ENCODE data around the gene HEXIM2.
A peak's percentile ranks its signal among the peaks of the same experiment; 100 is the strongest.

HEXIM2 gene, protein sequence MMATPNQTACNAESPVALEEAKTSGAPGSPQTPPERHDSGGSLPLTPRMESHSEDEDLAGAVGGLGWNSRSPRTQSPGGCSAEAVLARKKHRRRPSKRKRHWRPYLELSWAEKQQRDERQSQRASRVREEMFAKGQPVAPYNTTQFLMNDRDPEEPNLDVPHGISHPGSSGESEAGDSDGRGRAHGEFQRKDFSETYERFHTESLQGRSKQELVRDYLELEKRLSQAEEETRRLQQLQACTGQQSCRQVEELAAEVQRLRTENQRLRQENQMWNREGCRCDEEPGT

DNA sequence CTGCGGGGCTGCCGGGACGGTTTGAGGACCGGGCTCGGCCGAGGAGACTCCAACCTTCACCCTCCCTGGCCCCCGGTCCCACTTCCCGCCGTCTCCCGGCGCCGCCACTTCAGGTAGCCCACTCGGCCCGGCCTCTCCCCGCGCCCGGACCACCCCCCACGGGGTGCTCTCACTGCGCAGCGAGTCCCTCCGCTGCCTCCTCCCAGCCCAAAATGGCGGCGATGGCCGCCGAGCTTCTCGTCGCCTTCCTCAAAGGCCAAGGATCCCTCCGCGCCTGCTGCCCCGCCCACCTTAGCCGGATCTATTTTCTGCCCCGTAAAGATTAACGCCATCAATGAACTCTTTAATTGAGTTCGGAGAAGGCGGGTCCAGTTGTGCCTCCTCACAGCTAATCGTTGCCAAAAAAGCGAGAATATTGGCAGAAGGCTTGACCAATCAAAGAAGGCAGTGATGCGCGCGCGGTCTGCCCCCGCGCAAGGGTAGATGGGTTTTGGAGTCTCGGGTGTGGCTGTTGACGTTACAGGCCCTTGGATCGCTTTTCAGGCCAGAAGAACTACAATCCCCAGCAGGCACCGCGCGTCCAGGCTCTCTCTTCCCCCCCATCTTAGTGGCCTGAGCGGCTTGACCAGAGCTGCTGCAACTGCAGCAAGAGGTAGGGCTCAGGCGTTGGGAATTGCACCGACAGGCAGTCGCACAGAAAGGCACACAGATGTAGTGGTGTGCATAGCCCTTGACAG, at the start of gene HEXIM2:
HEXIM2 (plus strand) TSS at position 588 of the 737 bp plus-strand sequence. CDS start 919 bp downstream, outside the sequence.
- Histone ChIP-seq H3K4me3 (ENCODE audit: low read length) (peak within 1 kb of the TSS; percentile 93), H3K27me3 (ENCODE audit: control insufficient read depth, insufficient read depth, low read length) (no peaks in the 10 kb centered on the region), H3K9ac (ENCODE audit: low read length) (peak within 1 kb of the TSS; percentile 99), H3K4me1 (ENCODE audit: control insufficient read depth, insufficient read depth, low read length) (peaks cover 19% of the 10 kb centered on the region), H3K27ac (ENCODE audit: low read depth, low read length) (peak within 1 kb of the TSS; percentile 99), H3K36me3 (ENCODE audit: control insufficient read depth, insufficient read depth, low read length) (no peaks in the 10 kb centered on the region)

DNA sequence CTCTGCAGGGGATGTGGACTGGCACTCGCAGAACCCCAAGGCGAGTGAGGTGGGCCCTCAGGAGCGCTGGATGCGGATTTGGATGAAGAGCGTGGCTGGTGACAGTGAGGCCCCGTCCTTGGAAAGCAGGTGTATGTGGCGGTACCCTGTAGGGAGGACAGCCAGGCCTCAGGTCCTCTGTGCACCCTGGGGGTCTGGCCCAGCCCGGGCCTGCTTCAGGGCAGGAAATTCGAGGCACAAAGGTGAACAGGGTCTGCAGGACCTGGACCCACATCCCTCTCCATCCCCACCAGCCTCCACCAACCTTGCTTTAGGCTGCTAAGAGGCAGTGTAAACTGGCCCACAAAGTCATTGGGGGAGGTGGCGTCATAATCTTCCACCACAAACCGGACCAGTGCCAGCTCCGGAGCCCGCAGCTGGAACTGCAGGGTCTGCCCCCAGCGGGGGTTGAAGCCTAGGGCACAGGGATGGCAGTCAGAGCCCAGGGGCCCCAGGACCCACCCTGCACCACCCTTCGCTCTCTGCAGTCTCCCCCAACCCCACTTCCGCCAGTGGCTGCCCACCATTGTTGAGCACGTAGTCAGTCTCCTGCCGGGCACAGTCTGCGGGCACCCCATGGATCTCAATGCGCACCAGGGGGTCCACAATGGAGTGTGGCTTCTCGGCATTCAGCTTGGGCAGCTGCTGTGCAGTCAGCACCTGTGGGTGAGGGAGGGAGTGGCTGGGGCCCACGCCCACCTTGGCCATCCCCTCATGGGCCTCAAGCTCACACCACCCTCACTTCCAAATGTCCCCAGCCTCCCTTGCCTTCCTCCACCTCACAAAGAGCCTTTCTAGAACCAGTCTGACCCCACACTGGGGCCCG, 48.9 kb upstream of the HEXIM2 start:
- Histone ChIP-seq H3K27ac (ENCODE audit: low read depth, low read length) (peak overlapping the region; percentile 89), H3K9ac (ENCODE audit: low read length) (no peak overlapping the region), H3K27me3 (ENCODE audit: control insufficient read depth, insufficient read depth, low read length) (no peaks in the 10 kb centered on the region), H3K36me3 (ENCODE audit: control insufficient read depth, insufficient read depth, low read length) (peaks cover 22% of the 10 kb centered on the region), H3K4me3 (ENCODE audit: low read length) (no peak overlapping the region), H3K4me1 (ENCODE audit: control insufficient read depth, insufficient read depth, low read length) (peaks cover 13% of the 10 kb centered on the region)

DNA sequence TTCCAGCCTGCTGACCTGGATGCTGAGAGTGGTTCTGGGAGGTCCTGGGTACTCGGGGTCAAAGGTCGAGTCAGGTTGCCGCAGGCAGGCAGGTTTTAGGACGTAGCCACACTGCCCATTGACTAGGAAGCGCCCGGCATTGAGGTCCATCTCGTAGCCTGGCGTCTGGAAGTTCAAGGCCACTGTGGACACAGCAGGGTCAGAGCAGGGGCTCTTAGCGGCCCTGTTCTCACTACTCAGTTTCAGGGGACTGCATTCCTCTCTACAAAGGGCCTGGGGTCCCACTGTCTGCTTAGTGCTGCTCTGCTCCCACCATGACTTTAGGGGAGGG, 48.3 kb upstream of the HEXIM2 start:
- Histone ChIP-seq H3K9ac (ENCODE audit: low read length) (no peak overlapping the region), H3K36me3 (ENCODE audit: control insufficient read depth, insufficient read depth, low read length) (peaks cover 25% of the 10 kb centered on the region), H3K4me1 (ENCODE audit: control insufficient read depth, insufficient read depth, low read length) (peaks cover 13% of the 10 kb centered on the region), H3K27me3 (ENCODE audit: control insufficient read depth, insufficient read depth, low read length) (no peaks in the 10 kb centered on the region), H3K4me3 (ENCODE audit: low read length) (no peak overlapping the region), H3K27ac (ENCODE audit: low read depth, low read length) (no peak overlapping the region)

DNA sequence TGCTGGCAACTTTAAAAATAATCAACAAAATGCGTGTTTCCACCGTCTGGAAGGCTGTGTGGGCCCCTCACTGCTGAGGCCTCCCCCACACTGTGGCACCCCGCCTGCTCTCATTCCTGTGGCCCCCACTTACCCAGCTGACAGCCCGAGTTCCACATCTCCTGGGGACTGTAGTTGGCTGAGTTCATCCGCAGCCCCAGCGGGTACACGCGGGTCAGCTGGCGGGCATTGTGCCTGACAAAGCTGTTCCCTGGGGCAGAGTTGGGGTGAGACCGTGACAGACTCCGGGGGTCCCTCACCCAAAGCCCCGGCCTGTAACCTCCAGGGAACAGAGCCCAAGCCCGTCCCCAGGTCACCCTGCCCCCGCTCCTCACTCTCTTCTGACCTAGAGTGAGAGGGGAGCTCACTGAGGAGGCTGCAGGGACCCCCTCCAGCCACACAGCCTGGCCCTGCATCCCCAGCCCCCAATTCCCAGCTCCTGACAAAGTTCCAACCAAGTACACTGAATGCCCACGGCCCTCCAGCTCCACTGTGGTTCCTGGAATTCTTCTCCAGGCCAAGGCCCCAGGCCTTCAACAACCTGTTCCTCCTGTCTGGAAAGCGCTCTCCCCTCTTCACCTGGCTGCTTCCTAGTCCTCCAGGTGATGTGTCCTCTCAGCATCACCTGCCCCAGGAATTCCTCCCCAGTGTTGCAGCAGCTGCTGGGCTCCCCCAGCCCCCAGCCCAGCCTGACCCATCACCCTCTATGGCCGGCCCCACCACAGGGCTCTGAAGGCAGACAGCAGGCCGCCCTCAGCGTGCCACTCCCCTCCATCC, 47.4 kb upstream of the HEXIM2 start:
- H3K27ac ChIP-seq (ENCODE audit: low read depth, low read length) = no peak overlapping the region

DNA sequence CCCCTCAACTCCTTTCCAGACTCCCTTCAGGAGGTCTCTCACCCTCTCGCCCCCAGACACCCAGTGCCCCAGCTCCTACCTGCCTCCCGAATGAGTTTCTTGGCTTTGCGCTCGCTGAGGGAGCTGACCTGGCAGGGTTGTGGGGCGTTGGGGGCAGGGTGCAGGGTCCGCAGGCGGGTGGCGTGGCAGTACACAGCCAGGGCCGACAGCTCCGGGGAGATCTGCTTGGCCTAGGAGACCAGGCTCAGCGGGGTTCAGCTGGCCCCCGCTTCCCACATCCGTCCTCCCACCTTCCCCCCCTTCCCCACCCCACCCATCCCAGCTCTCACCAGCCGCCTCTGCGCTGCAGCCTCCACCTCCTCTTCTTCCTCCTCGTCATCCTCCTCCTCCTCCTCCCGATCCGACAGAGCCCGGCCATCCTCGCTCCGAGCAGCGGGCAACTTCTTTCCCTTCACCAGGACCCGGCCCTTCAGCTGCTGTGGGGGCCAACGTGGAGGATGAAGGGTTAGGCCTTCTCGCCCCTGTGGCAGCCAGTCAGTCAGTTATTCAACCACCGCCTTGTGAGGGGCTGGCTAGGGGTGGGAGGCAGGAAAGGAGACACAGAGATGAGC, 46.6 kb upstream of the HEXIM2 start:
- Histone ChIP-seq H3K4me3 (ENCODE audit: low read length) (no peak overlapping the region), H3K36me3 (ENCODE audit: control insufficient read depth, insufficient read depth, low read length) (peaks cover 26% of the 10 kb centered on the region), H3K9ac (ENCODE audit: low read length) (no peak overlapping the region), H3K27ac (ENCODE audit: low read depth, low read length) (no peak overlapping the region), H3K4me1 (ENCODE audit: control insufficient read depth, insufficient read depth, low read length) (peaks cover 13% of the 10 kb centered on the region), H3K27me3 (ENCODE audit: control insufficient read depth, insufficient read depth, low read length) (no peaks in the 10 kb centered on the region)

More for the DNA sequence above, 47.4 kb upstream of the HEXIM2 start:
- Histone ChIP-seq H3K4me3 (ENCODE audit: low read length) (no peak overlapping the region), H3K4me1 (ENCODE audit: control insufficient read depth, insufficient read depth, low read length) (peaks cover 13% of the 10 kb centered on the region), H3K9ac (ENCODE audit: low read length) (no peak overlapping the region), H3K36me3 (ENCODE audit: control insufficient read depth, insufficient read depth, low read length) (peaks cover 26% of the 10 kb centered on the region), H3K27me3 (ENCODE audit: control insufficient read depth, insufficient read depth, low read length) (no peaks in the 10 kb centered on the region)

DNA sequence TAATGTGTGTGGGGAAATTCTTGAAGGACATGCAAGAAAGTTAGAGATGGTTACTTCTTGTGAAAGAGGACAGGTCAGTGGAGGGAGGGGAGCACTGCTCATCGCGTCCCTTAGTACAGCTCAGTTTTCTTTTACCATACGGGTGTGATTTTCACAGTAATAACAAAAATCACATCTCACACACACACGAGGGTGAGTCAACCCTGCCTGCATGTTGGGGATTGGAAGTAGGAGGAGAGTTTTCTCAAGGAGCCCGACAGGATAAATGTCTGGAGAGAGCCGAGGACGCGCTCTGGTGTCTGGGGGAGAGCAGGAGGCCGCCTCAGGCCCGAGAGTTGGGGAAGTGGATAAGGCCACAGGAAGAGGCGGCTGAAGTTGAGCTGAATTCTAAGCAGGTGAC, 45.8 kb upstream of the HEXIM2 start:
- Histone ChIP-seq H3K36me3 (ENCODE audit: control insufficient read depth, insufficient read depth, low read length) (peaks cover 26% of the 10 kb centered on the region), H3K27me3 (ENCODE audit: control insufficient read depth, insufficient read depth, low read length) (no peaks in the 10 kb centered on the region), H3K9ac (ENCODE audit: low read length) (no peak overlapping the region), H3K4me3 (ENCODE audit: low read length) (no peak overlapping the region), H3K27ac (ENCODE audit: low read depth, low read length) (no peak overlapping the region), H3K4me1 (ENCODE audit: control insufficient read depth, insufficient read depth, low read length) (peaks cover 7% of the 10 kb centered on the region)

DNA sequence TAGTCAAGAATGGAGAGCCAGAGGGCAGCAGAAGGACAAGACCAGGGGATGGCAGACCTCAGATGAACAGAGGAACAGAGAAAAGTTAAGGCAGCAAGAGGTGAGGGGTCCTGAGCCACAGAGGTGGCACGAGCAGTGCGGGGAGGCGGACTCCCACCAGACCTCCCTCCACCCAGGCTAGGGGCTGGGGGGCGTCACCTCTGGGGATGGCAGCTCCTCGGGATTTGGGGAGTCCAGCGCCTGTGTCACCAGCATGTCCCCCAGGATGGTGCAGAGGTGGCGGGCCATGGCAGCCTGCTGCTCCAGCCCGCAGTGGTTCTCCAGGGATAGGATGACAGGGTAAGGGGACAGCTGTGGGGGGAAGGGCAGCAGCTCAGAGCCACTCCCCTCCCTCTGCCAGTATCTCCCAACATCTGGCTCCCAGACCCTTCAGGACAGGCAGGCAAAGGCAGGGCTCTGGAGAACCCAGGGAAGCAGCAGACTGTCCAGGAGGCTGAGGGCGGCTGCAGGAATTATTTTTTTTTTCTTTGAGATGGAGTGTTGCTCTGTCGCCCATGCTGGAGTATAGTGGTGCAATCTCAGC, 45.1 kb upstream of the HEXIM2 start:
- no peak overlapping the region for H3K9ac ChIP-seq (ENCODE audit: low read length)
- H3K27ac ChIP-seq (ENCODE audit: low read depth, low read length) = no peak overlapping the region
- H3K4me1 ChIP-seq (ENCODE audit: control insufficient read depth, insufficient read depth, low read length) = peaks cover under 1% of the 10 kb centered on the region
- H3K4me3 ChIP-seq (ENCODE audit: low read length) = no peak overlapping the region
- H3K36me3 ChIP-seq (ENCODE audit: control insufficient read depth, insufficient read depth, low read length) = peaks cover 26% of the 10 kb centered on the region
- no peaks in the 10 kb centered on the region for H3K27me3 ChIP-seq (ENCODE audit: control insufficient read depth, insufficient read depth, low read length)

DNA sequence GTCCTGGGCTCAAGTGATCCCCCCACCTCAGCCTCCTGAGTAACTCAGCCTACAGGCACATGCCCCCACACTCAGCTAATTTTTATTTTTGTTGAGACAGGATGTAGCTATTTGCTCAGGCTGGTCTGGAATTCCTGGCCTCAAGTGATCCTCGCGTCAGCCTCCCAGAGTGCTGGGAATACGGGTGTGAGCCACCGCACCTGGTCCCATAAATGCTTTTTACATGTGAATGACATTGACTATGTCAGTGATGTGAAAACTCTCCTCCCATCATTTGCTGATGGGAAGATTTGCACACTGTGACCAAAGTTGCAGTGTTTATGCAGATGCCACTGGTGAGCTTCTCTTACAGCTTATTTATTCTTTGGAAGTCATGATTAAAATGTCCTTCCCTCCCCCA, 44.3 kb upstream of the HEXIM2 start:
- Histone ChIP-seq H3K4me1 (ENCODE audit: control insufficient read depth, insufficient read depth, low read length) (no peaks in the 10 kb centered on the region), H3K27me3 (ENCODE audit: control insufficient read depth, insufficient read depth, low read length) (no peaks in the 10 kb centered on the region), H3K27ac (ENCODE audit: low read depth, low read length) (no peak overlapping the region), H3K36me3 (ENCODE audit: control insufficient read depth, insufficient read depth, low read length) (peaks cover 26% of the 10 kb centered on the region), H3K9ac (ENCODE audit: low read length) (no peak overlapping the region), H3K4me3 (ENCODE audit: low read length) (no peak overlapping the region)

DNA sequence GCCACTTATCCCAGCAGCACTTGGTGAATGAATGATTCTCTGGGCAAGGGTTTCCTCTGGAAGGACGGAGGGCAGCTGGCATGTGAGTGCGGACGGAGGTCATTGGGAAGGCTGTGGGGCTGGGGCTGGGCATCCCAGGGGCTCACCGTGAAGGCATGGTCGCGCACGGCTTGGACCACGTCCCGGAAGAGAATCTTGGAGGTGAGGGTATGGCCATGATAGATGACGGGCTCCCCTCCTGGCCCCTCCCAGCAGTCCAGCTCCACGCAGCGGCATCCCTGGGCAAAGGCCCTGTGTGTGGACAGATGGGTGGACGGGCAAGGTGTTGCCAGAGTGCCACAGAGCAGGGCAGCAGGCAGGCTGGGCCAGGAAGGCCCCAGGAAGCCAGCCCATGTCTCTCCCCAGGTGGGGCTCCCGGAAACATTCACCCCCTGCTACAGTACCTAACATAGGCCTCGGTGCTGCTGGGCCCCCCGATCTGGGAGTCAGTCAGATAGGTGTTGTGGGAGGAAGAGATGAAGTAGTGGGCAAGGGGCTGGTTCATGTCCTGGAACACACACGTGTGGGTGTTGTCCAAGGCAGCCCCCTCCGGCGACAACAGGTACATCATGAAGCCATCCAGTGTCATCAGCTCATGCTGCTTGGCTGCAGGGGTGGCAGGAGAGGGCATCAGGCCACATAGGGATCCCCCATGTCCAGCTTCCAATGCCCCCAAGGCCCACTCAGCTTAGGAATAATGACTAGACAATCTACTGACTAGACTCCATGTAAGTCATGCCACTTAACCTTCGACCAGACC, 43.6 kb upstream of the HEXIM2 start:
- no peak overlapping the region for H3K27ac ChIP-seq (ENCODE audit: low read depth, low read length)
- no peaks in the 10 kb centered on the region for H3K4me1 ChIP-seq (ENCODE audit: control insufficient read depth, insufficient read depth, low read length)
- H3K4me3 ChIP-seq (ENCODE audit: low read length) = no peak overlapping the region
- peaks cover 24% of the 10 kb centered on the region for H3K36me3 ChIP-seq (ENCODE audit: control insufficient read depth, insufficient read depth, low read length)
- no peaks in the 10 kb centered on the region for H3K27me3 ChIP-seq (ENCODE audit: control insufficient read depth, insufficient read depth, low read length)
- H3K9ac ChIP-seq (ENCODE audit: low read length) = no peak overlapping the region

DNA sequence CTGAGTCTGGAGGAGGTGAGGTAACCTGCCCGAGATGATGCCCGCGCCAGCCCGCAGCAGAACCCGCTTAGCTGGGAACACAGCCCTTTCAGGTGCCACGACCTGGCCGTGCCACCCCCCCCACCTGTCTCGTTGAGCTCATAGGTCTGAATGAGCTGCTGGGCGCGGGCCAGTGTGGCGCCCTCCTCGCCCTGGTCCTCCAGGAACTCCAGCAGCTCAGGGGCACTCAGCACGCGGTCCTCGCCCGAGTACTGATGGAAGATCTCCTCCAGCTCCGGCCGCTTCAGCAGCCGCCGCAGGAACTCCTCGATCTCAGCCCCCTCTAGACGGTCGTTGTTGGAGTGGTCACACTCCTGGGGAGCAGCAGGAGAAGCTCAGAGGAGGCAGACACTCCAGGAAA, 43.0 kb upstream of the HEXIM2 start:
- no peaks in the 10 kb centered on the region for H3K4me1 ChIP-seq (ENCODE audit: control insufficient read depth, insufficient read depth, low read length)
- H3K27me3 ChIP-seq (ENCODE audit: control insufficient read depth, insufficient read depth, low read length) = no peaks in the 10 kb centered on the region
- H3K36me3 ChIP-seq (ENCODE audit: control insufficient read depth, insufficient read depth, low read length) = peaks cover 18% of the 10 kb centered on the region
- no peak overlapping the region for H3K27ac ChIP-seq (ENCODE audit: low read depth, low read length)
- no peak overlapping the region for H3K4me3 ChIP-seq (ENCODE audit: low read length)
- H3K9ac ChIP-seq (ENCODE audit: low read length) = no peak overlapping the region

DNA sequence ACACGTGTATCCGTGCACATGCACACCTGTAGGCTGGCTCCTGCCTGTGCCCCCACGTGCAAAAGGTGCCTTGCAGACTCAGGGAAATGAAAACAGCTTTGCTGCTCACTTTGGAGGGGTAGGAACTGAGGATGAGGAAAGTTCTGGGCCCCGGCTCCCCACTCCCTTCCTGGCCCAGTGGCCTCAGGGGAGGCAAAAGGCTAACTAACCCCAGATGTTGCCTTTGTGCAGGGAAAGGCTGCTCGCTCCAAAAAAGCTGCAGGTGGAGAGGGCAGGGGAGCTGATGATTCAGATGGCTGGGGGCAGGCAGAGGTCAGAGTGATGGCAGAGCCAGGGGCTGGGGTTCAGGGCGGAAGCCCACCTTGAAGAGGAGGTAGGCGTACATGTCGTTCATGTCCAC, 41.7 kb upstream of the HEXIM2 start:
- H3K9ac ChIP-seq (ENCODE audit: low read length) = no peak overlapping the region
- H3K27ac ChIP-seq (ENCODE audit: low read depth, low read length) = no peak overlapping the region
- H3K36me3 ChIP-seq (ENCODE audit: control insufficient read depth, insufficient read depth, low read length) = peaks cover 14% of the 10 kb centered on the region
- no peaks in the 10 kb centered on the region for H3K4me1 ChIP-seq (ENCODE audit: control insufficient read depth, insufficient read depth, low read length)
- H3K4me3 ChIP-seq (ENCODE audit: low read length) = no peak overlapping the region
- no peaks in the 10 kb centered on the region for H3K27me3 ChIP-seq (ENCODE audit: control insufficient read depth, insufficient read depth, low read length)

All from rectal smooth muscle tissue (tissue), 1 donor.